Mesothelial cell of epicardium (in vitro differentiated cells): ENCODE measurements around the gene ZBTB7A. TPM values are rescaled to one million over a fixed set of nuclear protein-coding genes. Genes with fewer than 3 reads are reported as not detected.

Source experiments
- DNase-seq, 2 experiments: peaks; one replicate each; pipeline ENCODE4 v3.0.0; 2021; ENCODE audit warnings: low spot score in 2 of 2; ENCODE audit not compliant: unreplicated experiment in 2 of 2
- H3K27ac Mint-ChIP-seq: 2 replicates; pipeline ENCODE4 v1.8.0; 2021; ENCODE audit warnings: mixed read lengths
- H3K27me3 Mint-ChIP-seq: 2 replicates; pipeline ENCODE4 v1.8.0; 2021; ENCODE audit warnings: low read depth, mixed read lengths
- H3K36me3 Mint-ChIP-seq: 2 replicates; pipeline ENCODE4 v1.8.0; 2021; ENCODE audit warnings: mixed read lengths
- H3K4me1 Mint-ChIP-seq: 2 replicates; pipeline ENCODE4 v1.8.0; 2021; ENCODE audit warnings: mixed read lengths
- H3K4me3 Mint-ChIP-seq: 2 replicates; pipeline ENCODE4 v1.8.0; 2021; ENCODE audit warnings: mild to moderate bottlenecking, moderate library complexity, mixed read lengths
- H3K9me3 Mint-ChIP-seq: 2 replicates; pipeline ENCODE4 v1.8.0; 2021; ENCODE audit warnings: mixed read lengths
- CTCF ChIP-seq: fragments of 200-600 bp; sonication (generic); IDR thresholded peaks from one replicate; pipeline ENCODE4 v1.5.0; 2021; ENCODE audit warnings: antibody characterized with exemption; ENCODE audit not compliant: unreplicated experiment
- total RNA-seq: library from RNA; stranded (reverse); gene quantifications from 3 replicates; pipeline ENCODE4 v1.2.1, GENCODE V29; 2021

Gene ZBTB7A
- total RNA-seq, 1 donor from 2014 or later: 27.9 TPM

- TF ChIP-seq CTCF: no peak
- DNase-seq: no peak
- Mint-ChIP-seq H3K4me1 (peaks cover 7% of the 10 kb centered on the region), H3K27ac (no peak overlapping the region), H3K27me3 (peaks cover 5% of the 10 kb centered on the region), H3K9me3 (no peaks in the 10 kb centered on the region), H3K4me3 (peak overlapping the region; percentile 33), H3K36me3 (no peaks in the 10 kb centered on the region)
Measured at GRCh38 chr19:4069331-4069959, 2.7 kb upstream of the ZBTB7A start.

- Mint-ChIP-seq H3K36me3 (no peaks in the 10 kb centered on the region), H3K27ac (peak overlapping the region; percentile 5), H3K4me1 (peaks cover 11% of the 10 kb centered on the region), H3K4me3 (peak overlapping the region; percentile 68), H3K9me3 (no peaks in the 10 kb centered on the region), H3K27me3 (peaks cover 5% of the 10 kb centered on the region)
- no peak for TF ChIP-seq CTCF
- DNase-seq: no peak
Measured at GRCh38 chr19:4068047-4068966, 1.6 kb upstream of the ZBTB7A start.

GRCh38 chr19:4067396-4068046 is 822 bp upstream of the ZBTB7A start:
- Mint-ChIP-seq H3K27ac (no peak overlapping the region), H3K4me1 (peaks cover 13% of the 10 kb centered on the region), H3K4me3 (peak overlapping the region; percentile 68), H3K27me3 (peaks cover 5% of the 10 kb centered on the region), H3K9me3 (no peaks in the 10 kb centered on the region), H3K36me3 (no peaks in the 10 kb centered on the region)
- DNase-seq: no peak
- TF ChIP-seq CTCF: no peak

- H3K27ac Mint-ChIP-seq: no peak overlapping the region
- H3K4me1 Mint-ChIP-seq: peaks cover 20% of the 10 kb centered on the region
Measured at GRCh38 chr19:4066176-4066606, 508 bp downstream of the ZBTB7A start.

More at GRCh38 chr19:4066176-4066606, 508 bp downstream of the ZBTB7A start:
- Mint-ChIP-seq H3K9me3 (no peaks in the 10 kb centered on the region), H3K4me3 (peak overlapping the region; percentile 60), H3K27me3 (peaks cover 5% of the 10 kb centered on the region), H3K36me3 (no peaks in the 10 kb centered on the region)
- peak in 1 of 2 experiments; percentile 73 for DNase-seq
- TF ChIP-seq CTCF: no peak
